HL-60 (cell line): ENCODE data around the gene CDH1.

ENCODE experiments used
- GABPA ChIP-seq: IDR thresholded peaks from 2 replicates; pipeline ENCODE4 v1.6.1; 2012; ENCODE audit warnings: low read depth
- POLR2AphosphoS5 ChIP-seq: IDR thresholded peaks from 2 replicates; pipeline ENCODE4 v1.6.1; 2012; ENCODE audit warnings: low read depth
- TF ChIP-seq, protein P1 (sequence below): IDR thresholded peaks from one replicate; pipeline ENCODE4 v1.5.1; 2011; ENCODE audit warnings: low read length, control low read depth, inconsistent platforms; ENCODE audit not compliant: insufficient read depth

GRCh38 chr16:68781784-68782183 lies 44.7 kb downstream of the CDH1 start:
- TF ChIP-seq, protein P1, sequence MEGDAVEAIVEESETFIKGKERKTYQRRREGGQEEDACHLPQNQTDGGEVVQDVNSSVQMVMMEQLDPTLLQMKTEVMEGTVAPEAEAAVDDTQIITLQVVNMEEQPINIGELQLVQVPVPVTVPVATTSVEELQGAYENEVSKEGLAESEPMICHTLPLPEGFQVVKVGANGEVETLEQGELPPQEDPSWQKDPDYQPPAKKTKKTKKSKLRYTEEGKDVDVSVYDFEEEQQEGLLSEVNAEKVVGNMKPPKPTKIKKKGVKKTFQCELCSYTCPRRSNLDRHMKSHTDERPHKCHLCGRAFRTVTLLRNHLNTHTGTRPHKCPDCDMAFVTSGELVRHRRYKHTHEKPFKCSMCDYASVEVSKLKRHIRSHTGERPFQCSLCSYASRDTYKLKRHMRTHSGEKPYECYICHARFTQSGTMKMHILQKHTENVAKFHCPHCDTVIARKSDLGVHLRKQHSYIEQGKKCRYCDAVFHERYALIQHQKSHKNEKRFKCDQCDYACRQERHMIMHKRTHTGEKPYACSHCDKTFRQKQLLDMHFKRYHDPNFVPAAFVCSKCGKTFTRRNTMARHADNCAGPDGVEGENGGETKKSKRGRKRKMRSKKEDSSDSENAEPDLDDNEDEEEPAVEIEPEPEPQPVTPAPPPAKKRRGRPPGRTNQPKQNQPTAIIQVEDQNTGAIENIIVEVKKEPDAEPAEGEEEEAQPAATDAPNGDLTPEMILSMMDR = no peak
- TF ChIP-seq POLR2AphosphoS5 (0 out of 2 replicates have a peak, but pooled peaks have one; percentile 74), GABPA (no peak; the same call in 1 of the 2 replicates)
